KMS-11 (cell line): Measurements from ENCODE around the gene LPP.

ENCODE experiments used
- H2AFZ ChIP-seq: fragments of 200-600 bp; sonication (generic); 2 replicates; pipeline ENCODE4 v1.6.1; 2016; ENCODE audit warnings: antibody characterized with exemption, mixed run types, low read depth
- H3K27ac ChIP-seq: fragments of 200-600 bp; sonication (generic); 2 replicates; pipeline ENCODE4 v1.6.1; 2016; ENCODE audit warnings: mild to moderate bottlenecking, mixed run types
- H3K27me3 ChIP-seq: fragments of 200-600 bp; sonication (generic); 2 replicates; pipeline ENCODE4 v1.6.1; 2017; ENCODE audit warnings: mild to moderate bottlenecking, low read depth, mixed run types, moderate library complexity; ENCODE audit not compliant: insufficient read depth
- H3K36me3 ChIP-seq: fragments of 200-600 bp; sonication (generic); 2 replicates; pipeline ENCODE4 v1.6.1; 2017; ENCODE audit warnings: mild to moderate bottlenecking, mixed run types; ENCODE audit not compliant: insufficient read depth
- H3K4me1 ChIP-seq: fragments of 200-600 bp; sonication (generic); 2 replicates; pipeline ENCODE4 v1.6.1; 2016; ENCODE audit warnings: mild to moderate bottlenecking, low read depth, mixed run types; ENCODE audit not compliant: poor library complexity, severe bottlenecking
- H3K4me2 ChIP-seq: fragments of 200-600 bp; sonication (generic); 2 replicates; pipeline ENCODE4 v1.7.0; 2016; ENCODE audit warnings: mild to moderate bottlenecking, mixed run types
- H3K4me3 ChIP-seq: fragments of 200-600 bp; sonication (generic); IDR thresholded peaks from 2 replicates; pipeline ENCODE4 v1.6.1; 2017; ENCODE audit warnings: low read depth, low read length, mixed read lengths; ENCODE audit not compliant: insufficient read depth
- H3K79me2 ChIP-seq: fragments of 200-600 bp; sonication (generic); 2 replicates; pipeline ENCODE4 v1.6.1; 2016; ENCODE audit warnings: low read depth, mixed run types; ENCODE audit not compliant: insufficient read depth
- H3K9ac ChIP-seq: fragments of 200-600 bp; sonication (generic); 2 replicates; pipeline ENCODE4 v1.6.1; 2016; ENCODE audit warnings: mild to moderate bottlenecking, mixed run types
- H4K20me1 ChIP-seq: fragments of 200-600 bp; sonication (generic); 2 replicates; pipeline ENCODE4 v1.6.1; 2016; ENCODE audit warnings: mild to moderate bottlenecking, mixed run types; ENCODE audit not compliant: insufficient read depth
- CTCF ChIP-seq: fragments of 200-600 bp; sonication (generic); conservative IDR thresholded peaks from 2 replicates; pipeline ENCODE4 v1.6.1; 2017; ENCODE audit warnings: low read depth, mild to moderate bottlenecking, antibody characterized with exemption, low read length, moderate library complexity, mixed read lengths

Gene LPP

DNA sequence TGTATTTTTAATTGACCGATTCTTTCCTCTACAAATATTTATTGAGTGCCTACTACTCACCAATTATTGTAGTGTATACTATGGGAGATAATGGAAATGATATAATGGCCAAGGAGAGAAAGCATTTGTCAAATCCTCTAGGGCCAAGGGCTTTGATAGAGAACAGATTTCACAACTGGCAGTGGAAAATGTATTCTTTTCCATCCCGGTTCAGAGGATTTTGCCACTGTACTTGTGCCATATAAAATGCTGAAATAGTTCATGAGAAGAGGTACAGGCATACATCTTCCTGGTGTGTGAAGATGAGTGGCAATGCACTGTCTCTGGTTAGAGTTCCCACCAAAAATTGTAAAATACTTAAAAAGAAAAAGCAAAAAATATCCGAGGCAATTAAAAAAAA lies 566.3 kb downstream of the LPP start:
- no peak overlapping the region for H2AFZ ChIP-seq
- H3K4me1 ChIP-seq: no peaks in the 10 kb centered on the region
- TF ChIP-seq CTCF: no peak
- H3K4me2 ChIP-seq: no peak overlapping the region
- H3K27ac ChIP-seq: no peak overlapping the region
- H3K79me2 ChIP-seq: no peaks in the 10 kb centered on the region
- no peak overlapping the region for H3K9ac ChIP-seq
- H4K20me1 ChIP-seq: no peaks in the 10 kb centered on the region
- no peak overlapping the region for H3K4me3 ChIP-seq
- H3K36me3 ChIP-seq: no peaks in the 10 kb centered on the region
- H3K27me3 ChIP-seq: no peaks in the 10 kb centered on the region

GRCh38 chr3:188720636-188721035 lies 566.7 kb downstream of the LPP start:
- H3K27ac ChIP-seq: no peak overlapping the region

GRCh38 chr3:188721312-188721711 lies 567.4 kb downstream of the LPP start:
- no peaks in the 10 kb centered on the region for H3K79me2 ChIP-seq
- H3K4me2 ChIP-seq: no peak overlapping the region

More at GRCh38 chr3:188720636-188721035, 566.7 kb downstream of the LPP start:
- Histone ChIP-seq H3K79me2 (no peaks in the 10 kb centered on the region), H3K4me1 (no peaks in the 10 kb centered on the region), H3K27me3 (no peaks in the 10 kb centered on the region), H3K9ac (no peak overlapping the region), H3K4me2 (no peak overlapping the region), H4K20me1 (no peaks in the 10 kb centered on the region), H3K36me3 (no peaks in the 10 kb centered on the region), H3K4me3 (no peak overlapping the region), H2AFZ (no peak overlapping the region)
- TF ChIP-seq CTCF: no peak

DNA sequence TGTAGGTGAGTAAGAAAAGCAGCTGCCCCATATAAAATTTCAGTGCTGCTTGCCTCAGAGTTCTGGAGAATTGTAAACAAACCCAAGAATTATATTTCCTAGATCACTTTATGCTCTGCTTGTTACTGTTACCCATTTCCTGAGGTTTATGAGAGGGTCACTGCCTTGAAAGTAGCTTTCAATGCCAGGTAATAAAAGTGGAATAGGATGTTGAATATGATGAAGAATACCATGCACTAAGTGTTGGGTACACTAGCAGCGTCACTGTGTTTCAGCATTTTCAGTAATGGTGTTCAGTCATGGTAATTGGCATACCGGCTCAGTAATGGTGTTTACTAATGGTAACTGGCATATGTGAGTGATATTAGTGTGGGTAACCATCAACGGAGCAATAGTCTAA lies 568.0 kb downstream of the LPP start:
- no peaks in the 10 kb centered on the region for H3K4me1 ChIP-seq
- H3K9ac ChIP-seq: no peak overlapping the region
- no peaks in the 10 kb centered on the region for H3K36me3 ChIP-seq
- no peaks in the 10 kb centered on the region for H3K27me3 ChIP-seq
- no peak overlapping the region for H2AFZ ChIP-seq
- H3K27ac ChIP-seq: no peak overlapping the region
- no peak for TF ChIP-seq CTCF
- H4K20me1 ChIP-seq: no peaks in the 10 kb centered on the region
- no peaks in the 10 kb centered on the region for H3K79me2 ChIP-seq
- H3K4me3 ChIP-seq: no peak overlapping the region
- H3K4me2 ChIP-seq: no peak overlapping the region

More at GRCh38 chr3:188721312-188721711, 567.4 kb downstream of the LPP start:
- Histone ChIP-seq H3K4me3 (no peak overlapping the region), H3K9ac (no peak overlapping the region), H3K4me1 (no peaks in the 10 kb centered on the region), H3K27ac (no peak overlapping the region), H2AFZ (no peak overlapping the region), H4K20me1 (no peaks in the 10 kb centered on the region), H3K36me3 (no peaks in the 10 kb centered on the region), H3K27me3 (no peaks in the 10 kb centered on the region)
- TF ChIP-seq CTCF: no peak
